Amygdala (tissue), 56 donors: ENCODE results near the gene TEAD1.
"Not testable (repeated sequence)": the region's sequence is repeated elsewhere in the genome, so short reads cannot be mapped to it uniquely, and the experiment has no call there.

Experiments used
- DNase-seq, 56 donors: peaks; one replicate each; lab custom pipeline; 2025; lab: John Stamatoyannopoulos, UW

TEAD1 gene

DNA sequence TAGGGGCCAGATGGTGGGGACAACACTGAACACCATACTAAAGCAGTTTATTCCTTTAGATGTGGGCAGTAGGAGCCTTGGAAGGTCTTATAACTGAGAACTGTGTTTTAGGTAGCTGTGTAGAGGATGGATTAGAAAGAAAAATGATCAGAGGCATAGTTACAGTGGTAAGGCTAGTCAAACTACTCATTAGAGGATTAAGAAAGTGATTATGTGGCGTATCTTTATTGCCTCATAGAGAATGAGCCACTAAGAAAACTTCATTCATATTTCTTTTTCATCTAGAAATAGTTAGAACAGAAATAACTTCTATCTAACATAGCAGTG lies 179.1 kb downstream of the TEAD1 start:
- no peak for DNase-seq

DNA sequence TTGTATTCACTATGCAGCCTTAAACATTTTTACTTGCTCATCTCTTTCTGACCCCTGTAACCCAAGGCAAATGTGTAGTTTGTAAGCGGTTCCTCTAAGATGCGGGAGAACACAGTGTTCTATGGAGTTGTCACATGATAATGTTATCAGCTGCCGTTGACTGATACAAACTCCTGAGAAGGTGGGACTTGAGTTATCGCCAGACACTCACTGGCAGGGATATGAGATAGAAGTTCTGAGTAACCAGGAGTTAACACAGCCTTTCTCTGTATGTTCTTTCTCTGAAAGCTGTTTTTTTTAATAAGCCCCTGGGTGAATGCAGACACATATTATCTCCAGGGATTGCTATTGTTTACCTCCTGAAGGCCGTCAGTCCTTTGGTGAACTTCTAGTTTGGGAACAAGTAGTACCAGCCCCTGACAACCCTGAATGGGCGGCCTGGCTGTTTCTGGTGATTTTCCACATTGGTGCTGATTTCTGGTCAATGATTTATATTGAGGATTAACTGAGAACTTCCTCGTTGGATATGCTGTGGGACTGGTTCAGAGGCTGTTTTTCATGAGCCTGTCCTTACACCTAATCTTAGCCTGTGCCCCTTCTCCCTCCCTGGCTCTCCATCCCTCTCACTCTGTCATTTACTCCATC lies 179.6 kb downstream of the TEAD1 start:
- DNase-seq, result no peak

DNA sequence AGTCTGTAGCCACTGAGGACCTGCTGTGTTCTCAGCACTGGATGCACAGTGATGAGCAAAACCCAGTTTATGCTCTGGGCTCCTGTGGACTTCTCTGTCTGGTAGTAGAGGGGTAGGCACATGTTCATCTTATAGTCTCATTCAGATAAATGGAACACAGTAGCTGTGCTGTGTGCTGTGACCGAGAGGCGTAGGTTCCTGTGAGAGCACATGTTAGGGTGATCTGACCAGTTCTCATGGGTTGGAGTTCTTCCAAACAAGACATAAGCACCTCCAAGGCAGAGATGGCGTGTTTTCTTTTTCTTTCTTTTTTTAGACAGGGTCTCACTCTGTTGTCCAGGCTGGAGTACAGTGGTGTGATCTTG lies 180.1 kb downstream of the TEAD1 start:
- no peak for DNase-seq

DNA sequence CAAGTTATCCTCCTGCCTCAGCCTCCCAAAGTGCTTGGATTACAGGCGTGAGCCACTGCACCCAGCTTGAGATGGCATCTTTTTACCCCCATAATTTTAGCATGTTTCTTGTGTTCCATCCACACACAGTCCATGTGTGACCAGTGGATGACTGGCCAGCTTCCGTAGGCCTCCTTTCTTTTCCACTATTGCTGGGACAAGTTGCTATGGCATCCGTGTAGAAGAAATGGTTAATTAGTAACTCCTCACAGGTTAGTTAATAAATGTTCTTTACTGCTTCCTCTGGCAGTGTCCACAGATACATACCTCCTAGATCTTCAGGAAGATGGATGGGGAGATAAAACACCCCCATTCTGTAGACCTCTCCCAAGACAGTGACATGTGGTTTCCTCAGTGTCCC lies 180.6 kb downstream of the TEAD1 start:
- no peak for DNase-seq

DNA sequence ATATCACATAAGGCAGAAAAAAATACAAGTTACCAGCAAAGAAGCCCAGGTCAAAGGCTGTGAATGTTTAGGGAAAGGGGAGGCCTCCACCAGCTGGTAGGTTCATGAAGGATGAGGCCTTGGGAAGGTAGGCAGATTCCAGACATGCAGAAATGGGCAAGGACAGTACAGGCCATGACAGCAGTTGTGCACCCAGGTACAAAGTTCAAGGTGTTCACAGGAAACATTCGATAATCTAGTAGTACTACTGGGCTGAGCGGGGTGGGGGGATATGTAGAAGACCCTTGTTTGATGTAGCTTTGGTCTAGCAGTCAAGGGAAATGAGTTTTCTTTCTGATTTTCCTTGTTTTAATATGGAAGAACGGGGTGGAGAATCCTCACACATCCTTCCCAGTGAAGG lies 182.1 kb downstream of the TEAD1 start:
- DNase-seq, result no peak

DNA sequence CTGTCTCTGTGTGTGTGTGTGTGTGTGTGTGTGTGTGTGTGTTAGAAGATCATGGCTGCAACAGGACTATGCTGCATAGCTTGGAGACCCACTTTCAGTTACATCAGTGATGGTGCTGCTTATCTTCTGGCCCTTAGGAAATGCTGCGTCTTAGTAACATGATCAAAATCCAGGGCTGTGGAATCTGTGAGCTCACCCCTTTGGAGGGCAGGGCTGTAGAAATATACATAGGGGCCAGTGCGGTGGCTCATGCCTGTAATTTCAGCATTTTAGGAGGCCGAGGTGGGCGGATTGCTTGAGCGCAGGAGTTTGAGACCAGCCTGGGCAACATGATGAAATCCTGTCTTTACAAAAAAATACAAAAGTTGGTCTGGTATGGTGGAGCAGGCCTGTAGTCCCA lies 183.4 kb downstream of the TEAD1 start:
- no peak for DNase-seq

DNA sequence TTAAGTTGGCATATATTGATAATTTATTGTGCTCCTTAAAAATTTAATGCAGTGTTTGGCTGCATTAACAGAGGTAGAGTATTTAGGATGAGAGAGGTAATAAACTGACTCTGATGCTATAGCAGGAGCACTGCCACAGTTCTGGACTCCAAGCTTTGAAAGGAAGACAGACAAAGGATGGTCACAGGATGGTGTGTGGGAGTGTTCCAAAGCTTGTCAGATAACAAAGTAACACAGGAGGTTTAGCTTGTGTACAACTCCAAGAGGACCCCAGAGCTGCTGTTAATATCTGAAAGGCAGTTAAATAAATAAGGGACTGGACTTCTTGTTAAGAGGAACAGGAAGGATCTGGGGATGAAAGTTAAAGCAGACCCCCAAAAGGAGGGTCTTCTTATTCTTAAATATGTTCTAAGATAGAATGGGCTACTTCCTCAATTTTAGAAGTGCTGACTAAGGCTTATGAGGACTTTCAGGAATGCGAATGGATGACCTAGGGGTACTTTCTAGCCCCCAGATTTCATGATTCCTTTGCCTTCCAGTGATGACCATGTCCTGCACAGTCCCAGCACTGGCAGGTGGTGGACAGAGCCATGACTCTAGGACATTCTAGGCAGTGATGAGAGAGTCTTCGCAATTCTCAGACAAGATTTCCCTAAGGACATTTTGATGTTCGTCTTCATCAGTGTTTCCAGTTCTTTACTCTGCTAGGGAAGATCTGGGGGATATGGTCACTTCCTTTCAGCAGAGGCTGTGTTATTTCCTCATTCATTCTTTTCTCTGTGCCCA lies 185.8 kb downstream of the TEAD1 start:
- DNase-seq, result no peak

DNA sequence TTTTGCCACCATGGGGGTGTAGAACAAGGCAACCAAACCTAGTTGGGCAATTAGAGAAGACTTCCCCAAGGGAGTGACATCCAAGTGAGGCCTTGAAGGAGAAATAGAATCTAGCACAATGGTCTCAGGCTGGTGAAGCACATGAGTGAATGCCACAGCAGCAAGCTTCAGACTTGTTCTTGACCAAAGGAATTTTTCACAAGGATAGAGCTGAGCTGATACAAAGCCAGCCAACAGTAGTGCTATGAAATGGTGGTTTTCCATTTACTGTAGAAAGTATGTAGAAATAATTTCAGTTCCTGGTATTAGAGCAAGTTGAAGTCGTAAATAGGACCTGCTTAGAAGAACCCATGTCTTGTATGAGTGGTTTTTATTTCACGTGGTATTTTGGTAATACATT lies 186.6 kb downstream of the TEAD1 start:
- no peak for DNase-seq

DNA sequence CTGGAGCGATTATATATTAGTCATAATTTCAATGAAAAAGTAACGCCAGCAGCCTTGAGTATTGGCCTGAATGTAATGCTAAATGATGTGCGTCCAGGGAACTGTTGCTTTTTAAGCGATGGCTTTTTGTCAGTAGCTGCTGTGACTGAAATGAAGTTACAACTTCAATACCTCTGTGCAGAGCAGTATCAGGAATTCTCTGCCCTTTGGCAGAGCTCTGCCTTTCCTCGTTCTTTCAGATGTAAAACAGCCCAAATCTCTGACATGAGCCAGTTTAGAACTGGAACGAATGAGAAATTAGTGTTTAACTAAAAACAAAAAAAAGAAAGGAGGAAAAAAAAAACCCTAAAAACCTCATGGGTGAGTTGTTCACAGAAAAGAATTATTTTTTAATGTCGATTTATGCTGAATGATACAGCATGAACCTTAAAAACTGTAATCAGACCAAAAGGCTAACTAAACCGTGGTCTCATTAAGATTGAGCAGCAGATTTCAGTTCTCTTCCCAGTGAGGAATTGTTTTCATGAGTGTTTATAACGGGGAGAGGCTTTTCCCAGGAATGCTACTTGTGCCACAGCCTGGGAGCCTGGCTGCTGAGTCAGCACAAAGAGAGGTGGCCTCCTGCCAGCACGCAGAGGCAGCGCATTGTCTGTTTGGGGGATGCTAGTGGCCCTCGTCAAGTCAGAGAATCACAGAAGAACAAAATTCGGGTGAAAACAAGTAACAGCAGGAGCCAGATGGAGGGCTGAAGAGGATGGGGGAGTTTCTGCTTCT lies 188.7 kb downstream of the TEAD1 start:
- DNase-seq, result peak in 41 of 56 donors; percentile 8 to 69 (median 29)

DNA sequence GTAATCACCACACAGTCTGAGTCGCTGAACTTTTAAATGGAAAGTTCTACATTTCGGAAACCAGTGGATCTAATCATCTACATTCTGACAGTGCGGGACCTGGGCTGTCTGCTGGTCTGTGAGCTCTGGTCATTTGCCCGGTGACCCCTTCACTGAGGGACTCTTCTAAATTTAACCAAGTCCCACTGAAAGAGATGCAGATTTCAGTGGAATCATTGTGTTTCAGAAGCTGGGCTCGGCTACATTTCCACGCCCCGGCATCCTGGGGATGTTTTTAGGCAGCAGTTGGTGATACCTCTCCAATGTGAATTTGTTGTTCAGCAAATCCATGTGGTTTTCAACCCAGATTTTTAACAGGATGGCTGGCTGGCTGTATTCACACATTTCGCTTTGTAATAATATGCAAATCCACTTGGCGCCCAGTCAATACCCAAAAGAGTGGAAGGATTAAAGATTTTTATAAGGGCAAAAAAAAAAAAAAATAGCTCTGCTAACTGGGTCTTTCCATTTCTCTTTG lies 189.4 kb downstream of the TEAD1 start:
- DNase-seq, result peak in 15 of 56 donors; percentile 10 to 63 (median 31)

DNA sequence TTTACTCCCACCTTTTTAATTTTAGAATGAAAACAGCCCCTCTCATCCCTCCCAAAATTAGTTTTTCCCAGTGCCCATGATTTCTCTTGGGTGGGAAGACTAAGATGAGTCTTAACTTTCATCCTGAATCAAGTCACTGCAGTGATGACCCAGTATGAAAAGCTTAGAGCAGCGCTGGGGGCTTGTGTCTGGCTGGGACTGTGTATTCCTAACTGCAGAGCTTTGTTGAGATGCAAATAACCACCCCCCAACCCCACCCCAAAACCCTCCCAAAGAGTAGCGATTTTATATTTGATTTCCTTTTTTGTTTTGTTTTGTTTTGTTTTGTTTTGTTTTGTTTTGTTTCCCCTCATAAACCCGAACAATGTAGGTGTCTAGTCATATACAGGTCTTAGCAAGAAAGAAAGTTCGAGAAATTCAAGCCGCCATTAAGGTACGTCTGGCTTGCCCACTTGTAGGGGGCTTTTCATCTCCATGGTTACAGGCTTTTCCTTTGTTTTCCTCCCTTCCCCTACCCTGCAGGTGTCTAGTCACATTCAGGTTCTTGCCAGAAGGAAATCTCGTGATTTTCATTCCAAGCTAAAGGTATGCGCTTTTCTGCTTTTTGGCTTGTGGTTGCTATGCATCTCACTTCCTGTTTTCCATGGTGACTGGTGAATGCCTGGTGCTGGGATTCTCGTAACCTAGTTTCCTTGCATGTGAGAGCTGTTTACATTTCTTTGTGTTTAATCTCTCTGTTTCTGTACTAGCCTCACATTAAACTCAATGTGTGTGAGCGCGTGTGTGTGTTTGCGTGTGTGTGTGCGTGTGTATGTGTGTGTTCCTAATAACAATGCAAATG lies 190.3 kb downstream of the TEAD1 start:
- peak in 6 of 56 donors; percentile 11 to 48 (median 25) for DNase-seq

DNA sequence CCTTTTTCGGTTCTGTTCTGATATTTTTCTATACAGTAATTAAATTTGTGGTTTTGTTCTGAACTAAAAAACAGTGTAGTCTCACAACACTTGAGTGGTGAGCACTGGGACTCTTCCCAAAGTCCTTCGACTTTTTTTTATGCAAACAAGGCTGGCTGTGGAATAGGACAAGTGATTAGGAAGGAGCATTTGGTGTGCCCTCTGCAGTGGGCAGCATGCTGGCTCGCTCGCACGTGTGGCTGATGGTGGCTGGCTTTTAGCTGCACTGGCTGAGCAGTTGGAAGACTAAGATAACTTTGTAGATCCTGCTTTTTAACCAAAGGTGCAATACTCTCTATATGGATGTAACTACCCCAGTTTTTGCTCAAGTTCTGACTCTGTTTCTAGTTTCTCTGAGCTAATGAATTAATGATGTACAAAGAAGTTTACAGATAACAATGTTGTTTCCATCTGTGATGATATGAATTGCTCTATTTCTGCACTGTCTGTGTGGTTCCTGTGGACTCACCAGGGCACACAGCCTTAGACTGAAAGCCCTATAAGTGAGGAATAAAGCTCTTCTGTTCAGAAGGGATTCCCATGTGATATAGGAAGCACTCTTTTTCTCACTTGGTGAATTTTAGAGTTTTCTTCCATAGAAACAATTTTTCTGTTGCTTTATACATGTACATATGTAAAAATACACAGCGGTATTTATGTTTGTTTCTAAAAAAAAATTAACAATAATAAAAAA lies 191.8 kb downstream of the TEAD1 start:
- DNase-seq, result peak in 3 of 56 donors; percentile 3 to 23 (median 22)

DNA sequence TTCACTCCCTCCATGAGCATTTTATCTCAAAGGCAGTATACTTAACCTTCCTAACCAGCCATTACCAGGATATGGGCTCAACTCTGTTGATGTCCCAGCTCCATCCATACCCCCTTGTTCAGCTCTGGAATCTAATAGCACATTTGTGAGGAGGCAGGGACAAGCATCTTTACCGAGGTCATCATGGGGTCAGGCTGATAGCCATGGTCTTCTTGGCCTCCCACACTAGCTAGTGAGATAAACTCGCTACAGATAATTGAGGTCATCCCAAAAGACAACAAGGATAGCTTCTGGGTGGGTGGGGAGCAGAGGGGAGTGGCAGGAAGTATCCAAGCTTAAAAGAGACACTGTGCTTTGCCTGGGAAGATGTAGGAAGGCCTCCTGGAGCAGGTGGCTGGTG lies 193.3 kb downstream of the TEAD1 start:
- no peak for DNase-seq

DNA sequence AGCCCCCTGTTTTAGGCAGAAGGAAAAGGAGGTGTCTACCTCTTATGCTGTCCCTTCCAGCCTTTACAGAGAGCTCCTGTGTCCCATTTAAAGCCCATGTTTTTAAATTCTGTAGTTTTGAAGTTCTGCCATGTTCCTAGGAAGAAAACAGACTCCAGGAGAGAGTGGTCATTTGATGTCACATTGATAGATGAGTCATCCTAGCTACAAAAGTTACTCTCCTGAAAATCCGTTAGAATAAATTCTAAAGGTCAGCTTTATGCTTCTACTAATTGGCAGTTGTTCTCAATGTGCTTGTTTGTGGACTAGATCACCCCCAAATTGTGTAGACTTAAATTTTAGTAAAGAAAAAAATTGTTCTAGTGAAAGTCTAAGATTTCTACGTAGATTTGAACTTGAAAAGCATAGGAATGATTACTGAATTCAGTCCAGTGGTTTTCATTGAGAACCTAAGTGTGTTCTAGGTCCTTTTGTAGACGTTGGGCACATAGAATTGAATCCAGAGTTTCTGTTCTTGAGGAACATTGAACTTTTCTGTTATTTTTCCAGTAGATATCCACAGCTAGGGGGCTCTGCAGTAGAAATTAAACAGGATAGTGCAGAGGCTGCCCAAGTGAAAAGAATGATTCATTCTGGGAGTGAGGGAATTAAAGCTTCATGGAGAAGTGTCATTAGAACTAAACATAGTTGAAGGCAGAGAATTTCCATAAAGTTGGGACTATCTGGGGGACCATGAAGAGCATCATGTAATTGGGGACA lies 194.3 kb downstream of the TEAD1 start:
- DNase-seq, result no peak

DNA sequence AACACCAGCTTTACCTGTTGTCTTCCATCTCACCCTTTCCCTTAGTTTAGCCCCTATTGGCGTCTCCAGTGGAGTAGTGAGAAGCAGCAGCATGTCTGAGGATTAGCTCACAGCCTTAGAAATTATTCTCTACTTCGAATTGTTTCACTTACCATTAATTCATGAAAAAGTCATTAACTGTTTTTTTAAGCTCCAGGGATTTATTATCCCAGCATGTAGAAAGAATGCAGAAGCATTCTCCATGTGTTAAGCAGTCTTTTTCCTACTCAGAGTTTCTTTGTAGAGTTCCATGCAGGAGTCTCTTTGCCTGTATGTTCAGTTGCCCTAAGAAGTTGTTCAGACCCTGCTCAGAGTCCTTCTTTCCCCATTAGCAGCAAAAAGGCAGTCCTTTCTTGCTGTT lies 197.0 kb downstream of the TEAD1 start:
- DNase-seq, result no peak

DNA sequence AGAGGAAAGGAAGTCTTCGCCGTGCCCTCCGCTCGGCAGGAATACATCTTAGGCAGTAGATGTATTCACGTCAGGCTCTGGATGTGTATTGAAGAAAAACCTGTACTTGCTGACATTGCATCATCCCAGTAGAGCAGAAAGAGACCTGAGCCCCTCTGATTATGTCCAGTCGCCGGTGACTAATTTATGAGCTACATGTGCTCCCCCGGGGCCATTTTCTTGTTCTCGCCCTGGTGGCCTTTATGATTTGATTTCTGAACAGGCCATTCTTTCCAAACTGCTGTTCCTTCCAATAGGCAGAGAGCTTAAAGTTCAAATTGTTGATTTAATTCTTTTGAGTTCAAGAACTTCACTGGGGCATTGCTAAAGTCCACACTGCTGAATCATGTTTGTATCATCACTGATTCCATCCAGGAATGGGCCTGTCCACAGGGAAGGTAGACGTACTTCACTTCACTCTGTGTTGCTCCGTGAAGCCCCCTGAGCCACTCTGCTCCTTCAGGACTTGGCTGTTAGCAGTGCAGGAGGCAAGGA lies 197.6 kb downstream of the TEAD1 start:
- DNase-seq, result no peak

DNA sequence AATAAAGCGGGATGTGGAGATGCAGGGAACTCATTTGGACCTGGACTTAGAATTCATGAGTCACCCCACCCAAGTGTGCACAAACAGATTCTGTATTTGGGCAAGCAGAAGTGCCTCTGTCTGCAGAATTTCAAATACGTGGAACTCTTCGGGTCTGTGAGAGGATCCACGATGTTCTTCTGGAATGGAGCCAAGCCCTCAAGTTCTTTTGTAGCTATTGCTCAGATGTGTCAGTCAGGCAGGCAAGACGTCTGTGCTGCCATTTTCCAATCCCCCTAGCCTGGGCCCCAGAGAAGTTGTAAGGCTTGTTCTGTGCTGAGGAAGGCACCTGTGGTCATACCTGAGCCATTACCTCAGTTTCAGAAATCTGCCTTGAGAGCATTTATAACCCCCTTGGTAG lies 202.1 kb downstream of the TEAD1 start:
- no peak for DNase-seq

DNA sequence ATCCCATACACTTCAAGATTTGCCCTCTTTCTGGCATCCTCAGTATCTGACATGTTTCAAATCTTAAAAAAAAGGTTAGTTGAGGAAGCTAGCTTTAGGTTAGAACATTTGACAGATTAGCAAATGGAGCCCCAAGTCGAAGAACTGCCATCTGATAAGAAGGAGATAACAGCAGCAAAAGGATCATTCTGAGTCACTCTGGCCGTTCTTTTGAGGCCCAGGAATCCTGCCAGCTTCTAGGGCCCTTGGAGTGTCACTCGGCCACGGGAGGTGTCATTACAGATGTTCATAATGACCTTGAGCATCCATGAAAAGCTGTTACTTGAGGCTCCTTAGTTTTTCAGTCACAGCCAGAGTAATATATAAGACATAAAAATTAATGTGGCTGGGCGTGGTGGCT lies 202.8 kb downstream of the TEAD1 start:
- no peak for DNase-seq

DNA sequence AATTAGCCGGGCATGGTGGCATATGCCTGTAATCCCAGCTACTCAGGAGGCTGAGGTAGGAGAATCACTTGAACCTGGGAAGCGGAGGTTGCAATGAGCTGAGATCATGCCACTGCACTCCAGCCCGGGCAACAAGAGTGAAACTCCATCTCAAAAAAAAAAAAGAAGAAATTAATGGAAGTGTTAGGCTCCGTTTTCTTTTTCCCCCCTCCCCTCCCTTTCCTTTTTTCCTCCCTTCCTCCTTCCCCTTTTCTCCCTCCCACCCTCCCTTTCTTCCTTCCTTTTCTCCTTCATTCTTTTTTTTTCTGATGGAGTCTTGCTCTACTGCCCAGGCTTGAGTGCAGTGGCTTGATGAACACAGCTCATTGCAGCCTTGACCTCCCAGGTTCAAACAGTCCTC lies 203.3 kb downstream of the TEAD1 start:
- DNase-seq, result not testable (repeated sequence)
